ENCODE measurements around the gene SLC24A4. TPM values are rescaled to one million over a fixed set of nuclear protein-coding genes. Genes with fewer than 3 reads are reported as not detected.

SLC24A4 gene
- total RNA-seq, 1 donor from 2014 or later, result not detected

DNA sequence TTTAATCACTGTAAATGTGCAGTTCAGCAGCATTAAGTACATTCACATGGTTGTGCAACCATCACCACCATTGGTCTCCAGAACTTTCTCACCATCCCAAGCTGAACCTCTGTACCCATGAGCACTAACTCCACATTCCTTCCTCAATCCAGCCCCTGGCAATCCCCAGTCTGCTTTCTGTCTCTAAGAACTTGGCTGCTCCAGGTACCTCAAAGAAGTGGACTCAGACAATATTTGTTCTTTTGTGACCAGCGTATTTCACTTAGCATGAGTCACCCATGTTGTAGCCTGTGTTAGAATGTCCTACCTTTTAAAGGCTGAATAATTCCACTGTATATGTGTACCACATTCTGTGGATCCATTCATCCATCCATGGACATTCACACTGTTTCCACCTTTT, 64.6 kb downstream of the SLC24A4 start:
- intact Hi-C loops (cut with DNase I), result no loop called here
- TF ChIP-seq CTCF (IDR thresholded peaks at IDR 0.05), result no peak
- no peak for DNase-seq (ENCODE audit: low spot score in 2 of 2)

DNA sequence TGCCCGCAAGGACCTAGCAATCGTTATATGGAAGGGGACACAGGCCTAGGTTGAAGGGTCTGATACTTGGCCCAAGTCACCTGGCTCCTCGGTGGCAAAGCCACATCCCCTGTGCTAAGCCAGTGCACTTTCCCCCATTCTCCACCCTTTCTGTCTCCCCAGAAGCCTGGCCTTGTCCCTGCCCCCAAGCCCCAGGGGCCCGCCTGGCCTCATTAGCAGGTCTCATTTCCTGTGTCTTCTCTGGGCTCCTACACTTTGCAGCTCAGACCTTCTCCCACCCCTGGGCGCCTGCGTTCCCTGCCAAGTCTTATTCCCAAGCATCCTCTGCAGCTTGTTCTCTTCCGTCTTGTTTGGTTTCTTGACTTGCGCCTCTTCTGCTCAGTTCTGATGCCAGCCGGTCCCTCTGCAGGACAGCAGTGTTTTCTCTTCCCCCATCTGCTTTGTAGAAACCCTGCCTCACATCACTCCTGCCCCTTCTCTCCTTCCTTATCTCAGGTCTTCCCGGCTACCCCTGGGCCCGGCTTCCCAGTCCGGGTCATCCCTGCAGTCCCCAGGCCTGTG, 66.7 kb downstream of the SLC24A4 start:
- Histone ChIP-seq H3K27ac (no peak overlapping the region), H3K36me3 (no peaks in the 10 kb centered on the region), H3K4me3 (no peak overlapping the region), H3K27me3 (no peaks in the 10 kb centered on the region), H3K9me3 (no peaks in the 10 kb centered on the region), H3K4me1 (peaks cover 0 to 3% of the 10 kb centered on the region in 2 donors)
- intact Hi-C loops (cut with DNase I), result no loop called here
- TF ChIP-seq CTCF (IDR thresholded peaks at IDR 0.05), result no peak
- no peak for DNase-seq (ENCODE audit: low spot score in 2 of 2)

More for the DNA sequence above, 64.6 kb downstream of the SLC24A4 start:
- Histone ChIP-seq H3K9me3 (no peaks in the 10 kb centered on the region), H3K27me3 (no peaks in the 10 kb centered on the region), H3K4me3 (no peak overlapping the region), H3K27ac (no peak overlapping the region), H3K4me1 (peaks cover 0 to 3% of the 10 kb centered on the region in 2 donors), H3K36me3 (no peaks in the 10 kb centered on the region)

DNA sequence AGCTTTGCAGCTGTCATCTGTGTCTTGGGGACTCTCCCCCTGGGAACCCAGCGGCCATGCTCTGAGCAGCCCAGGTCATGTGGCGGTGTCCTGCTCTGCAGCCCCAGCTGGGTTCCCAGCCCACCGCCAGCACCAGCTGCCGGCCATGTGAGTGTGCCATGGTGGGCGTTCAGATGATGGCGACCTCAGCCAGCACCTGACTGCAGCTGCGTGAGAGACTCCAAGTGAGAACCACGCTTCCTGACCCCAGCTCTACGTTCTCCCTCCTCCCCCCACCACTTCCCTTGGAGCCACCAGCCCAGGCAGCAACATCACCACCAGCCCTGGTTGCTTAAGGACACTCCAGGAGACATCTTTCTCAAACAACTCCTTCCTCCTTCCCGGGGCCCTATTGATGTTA, 68.8 kb downstream of the SLC24A4 start:
- TF ChIP-seq CTCF (IDR thresholded peaks at IDR 0.05), result no peak
- DNase-seq (ENCODE audit: low spot score in 2 of 2), result no peak

GRCh38 chr14:92392711-92393110, 69.7 kb downstream of the SLC24A4 start:
- intact Hi-C loops (cut with DNase I), result no loop called here
- H3K4me1 ChIP-seq, result peaks cover 0 to 3% of the 10 kb centered on the region in 2 donors
- no peak overlapping the region for H3K4me3 ChIP-seq
- no peaks in the 10 kb centered on the region for H3K36me3 ChIP-seq
- DNase-seq (ENCODE audit: low spot score in 2 of 2), result no peak
- no peaks in the 10 kb centered on the region for H3K27me3 ChIP-seq
- peaks cover 0 to 6% of the 10 kb centered on the region in 2 donors for H3K9me3 ChIP-seq
- TF ChIP-seq CTCF (IDR thresholded peaks at IDR 0.05), result no peak
- no peak overlapping the region for H3K27ac ChIP-seq

More for the DNA sequence above, 68.8 kb downstream of the SLC24A4 start:
- Histone ChIP-seq H3K36me3 (no peaks in the 10 kb centered on the region), H3K4me1 (peaks cover 0 to 3% of the 10 kb centered on the region in 2 donors), H3K27me3 (no peaks in the 10 kb centered on the region), H3K9me3 (peaks cover 0 to 2% of the 10 kb centered on the region in 2 donors), H3K4me3 (no peak overlapping the region), H3K27ac (no peak overlapping the region)
- intact Hi-C loops (cut with DNase I), result no loop called here

DNA sequence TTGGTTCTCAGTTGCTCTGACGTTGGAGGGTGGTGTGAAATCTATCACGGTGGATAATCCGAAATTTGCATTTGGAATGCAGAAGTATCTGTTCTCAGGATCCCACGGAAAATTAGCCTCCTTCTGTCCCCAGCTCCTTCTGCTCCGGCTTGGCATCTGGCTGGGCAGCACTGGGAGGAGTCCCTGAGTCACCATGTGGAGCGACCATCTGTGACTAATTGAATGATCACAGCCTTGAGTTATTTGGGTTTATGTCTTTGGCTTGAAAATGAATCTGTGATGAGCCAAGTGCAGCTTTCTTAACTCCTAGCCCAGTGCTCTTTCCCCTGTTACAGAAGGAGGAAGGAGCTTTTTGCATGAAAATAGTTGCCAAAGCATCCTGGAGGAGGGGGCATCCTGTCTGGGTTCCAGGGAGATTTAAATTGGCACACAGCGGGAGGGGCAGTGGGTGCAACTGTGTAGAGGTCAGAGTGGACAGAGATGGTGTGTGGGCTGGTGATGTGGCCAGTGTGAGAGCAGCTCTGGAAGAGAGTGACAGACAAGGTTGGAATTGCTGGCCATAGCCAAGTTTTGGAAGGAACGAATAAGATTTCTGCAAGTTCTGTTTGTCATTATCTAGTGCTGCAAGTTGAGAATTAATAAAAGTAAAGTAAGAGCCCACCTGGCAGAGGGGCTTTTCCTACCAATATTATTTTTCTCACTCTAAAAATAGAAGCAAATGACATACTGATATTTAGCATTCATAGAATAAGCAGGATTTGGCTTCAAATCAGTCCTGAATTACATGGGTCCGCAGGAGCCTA, 74.4 kb downstream of the SLC24A4 start:
- Histone ChIP-seq H3K4me3 (no peak overlapping the region), H3K4me1 (peaks cover 0 to 8% of the 10 kb centered on the region in 2 donors), H3K27me3 (no peaks in the 10 kb centered on the region), H3K27ac (peak overlapping the region in 1 of 2 donors; percentile 29), H3K9me3 (peaks cover 0 to 6% of the 10 kb centered on the region in 2 donors), H3K36me3 (no peaks in the 10 kb centered on the region)
- no peak for DNase-seq (ENCODE audit: low spot score in 2 of 2)
- intact Hi-C loops (cut with DNase I), result no loop called here
- TF ChIP-seq CTCF (IDR thresholded peaks at IDR 0.05), result no peak
